OCI-LY1 (cell line): ENCODE results near the gene CYP4A22.

Experiments used
- H2AFZ ChIP-seq: fragments of 200-600 bp; sonication (generic), shearing (Covaris generic); 2 replicates; pipeline ENCODE4 v1.6.0; 2014; ENCODE audit warnings: antibody characterized with exemption, mild to moderate bottlenecking, low read length
- H3F3A ChIP-seq: fragments of 200-600 bp; sonication (generic), shearing (Covaris generic); 2 replicates; pipeline ENCODE4 v1.6.0; 2014; ENCODE audit warnings: mild to moderate bottlenecking, antibody characterized with exemption, low read length, moderate library complexity; ENCODE audit not compliant: insufficient read depth
- H3K27ac ChIP-seq: fragments of 200-600 bp; sonication (generic); 2 replicates; pipeline ENCODE4 v1.5.1; 2014; ENCODE audit warnings: low read length, mixed run types, mild to moderate bottlenecking, low read depth; ENCODE audit not compliant: poor library complexity, severe bottlenecking
- H3K27me3 ChIP-seq: fragments of 200-600 bp; sonication (generic); 2 replicates; pipeline ENCODE4 v1.6.0; 2014; ENCODE audit warnings: antibody characterized with exemption, mild to moderate bottlenecking, low read length, moderate library complexity; ENCODE audit not compliant: insufficient read depth
- H3K36me3 ChIP-seq: fragments of 200-600 bp; sonication (generic); 2 replicates; pipeline ENCODE4 v1.6.1; 2014; ENCODE audit warnings: mild to moderate bottlenecking, antibody characterized with exemption, low read length, moderate library complexity, mixed read lengths; ENCODE audit not compliant: insufficient read depth
- H3K4me1 ChIP-seq: fragments of 200-600 bp; sonication (generic); 2 replicates; pipeline ENCODE4 v1.5.1; 2014; ENCODE audit warnings: mild to moderate bottlenecking, low read length, moderate library complexity; ENCODE audit not compliant: insufficient read depth, severe bottlenecking
- H3K4me2 ChIP-seq: fragments of 200-600 bp; sonication (generic), shearing (Covaris generic); 2 replicates; pipeline ENCODE4 v1.6.1; 2014; ENCODE audit warnings: low read length
- H3K4me3 ChIP-seq: fragments of 200-600 bp; sonication (generic); 2 replicates; pipeline ENCODE4 v1.5.1; 2014; ENCODE audit warnings: low read length, low read depth, mild to moderate bottlenecking, mixed read lengths; ENCODE audit not compliant: poor library complexity, severe bottlenecking
- H3K79me2 ChIP-seq: fragments of 200-600 bp; shearing (Covaris generic); 2 replicates; pipeline ENCODE4 v1.6.1; 2016; ENCODE audit warnings: mixed run types, low read length, mixed read lengths; ENCODE audit not compliant: insufficient read depth
- H3K9ac ChIP-seq: fragments of 200-600 bp; sonication (generic), shearing (Covaris generic); 2 replicates; pipeline ENCODE4 v1.6.1; 2014; ENCODE audit warnings: mild to moderate bottlenecking, low read length, mixed read lengths
- H3K9me2 ChIP-seq: fragments of 200-600 bp; sonication (generic), shearing (Covaris generic); 2 replicates; pipeline ENCODE4 v1.6.1; 2014; ENCODE audit warnings: low read depth, mild to moderate bottlenecking, low read length, mixed read lengths
- H3K9me3 ChIP-seq: fragments of 200-600 bp; shearing (Covaris generic); 2 replicates; pipeline ENCODE4 v1.6.1; 2014; ENCODE audit warnings: low read length, mixed read lengths
- H4K20me1 ChIP-seq: fragments of 200-600 bp; sonication (generic), shearing (Covaris generic); 2 replicates; pipeline ENCODE4 v1.6.0; 2016; ENCODE audit warnings: mild to moderate bottlenecking, low read length; ENCODE audit not compliant: insufficient read depth
- EZH2 ChIP-seq: fragments of 200-600 bp; sonication (generic), shearing (Covaris generic); IDR thresholded peaks from 2 replicates; pipeline ENCODE4 v1.8.0; 2017; ENCODE audit warnings: borderline replicate concordance, mixed run types, mild to moderate bottlenecking, antibody characterized with exemption, low read length, moderate library complexity, mixed read lengths
- TF ChIP-seq, protein P1 (sequence below): fragments of 200-600 bp; sonication (generic), shearing (Covaris generic); IDR thresholded peaks from 2 replicates; pipeline ENCODE4 v1.5.1; 2017; ENCODE audit warnings: mild to moderate bottlenecking, antibody characterized with exemption, low read length, moderate library complexity, mixed read lengths

CYP4A22 gene

GRCh38 chr1:47184090-47184821 lies 47.0 kb downstream of the CYP4A22 start:
- Histone ChIP-seq H3K4me2 (no peak overlapping the region), H3F3A (no peaks in the 10 kb centered on the region), H3K27ac (no peak overlapping the region)

DNA sequence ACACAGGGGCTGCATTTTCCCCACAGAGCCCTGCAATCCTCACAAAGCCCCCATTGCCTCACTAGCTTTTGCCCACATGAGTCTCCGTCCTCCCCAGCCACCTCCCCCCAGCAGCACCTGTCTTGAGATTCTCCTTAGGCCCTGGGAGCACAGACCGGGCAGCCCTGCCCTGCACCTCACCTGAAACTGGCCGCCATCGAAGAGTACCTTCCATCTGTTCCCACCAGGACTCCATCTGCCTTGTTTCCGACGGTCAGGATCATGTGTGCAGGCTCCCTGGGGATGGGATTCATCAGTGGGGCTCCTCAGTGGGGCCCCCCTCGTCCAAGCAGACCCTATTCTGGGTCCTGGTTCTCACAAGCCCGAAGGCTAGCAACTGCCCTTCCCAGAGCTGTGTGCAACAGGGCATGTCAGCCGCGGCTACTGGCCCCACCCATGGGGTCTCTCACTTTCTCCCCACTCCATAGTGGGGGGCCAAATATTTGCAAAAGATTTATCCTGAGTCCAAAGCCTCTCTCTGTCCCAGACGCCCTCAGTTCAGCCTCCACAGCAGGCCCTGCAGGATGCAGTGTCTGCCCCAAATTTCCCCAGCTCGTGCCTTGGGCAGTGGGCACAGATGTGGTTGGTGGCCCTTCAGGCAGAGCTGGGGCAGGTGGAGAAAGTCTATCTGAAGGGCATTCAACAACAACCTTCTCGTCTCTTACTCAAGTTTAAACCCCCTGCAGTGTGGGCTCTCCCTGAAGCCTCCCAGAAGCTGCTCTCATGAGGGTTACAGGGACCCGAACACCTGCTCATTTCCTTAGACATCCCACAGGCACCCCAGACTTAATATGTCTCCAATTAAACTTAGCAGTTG lies 47.8 kb downstream of the CYP4A22 start:
- no peak overlapping the region for H3K4me3 ChIP-seq
- TF ChIP-seq EZH2 = no peak
- TF ChIP-seq, protein P1, sequence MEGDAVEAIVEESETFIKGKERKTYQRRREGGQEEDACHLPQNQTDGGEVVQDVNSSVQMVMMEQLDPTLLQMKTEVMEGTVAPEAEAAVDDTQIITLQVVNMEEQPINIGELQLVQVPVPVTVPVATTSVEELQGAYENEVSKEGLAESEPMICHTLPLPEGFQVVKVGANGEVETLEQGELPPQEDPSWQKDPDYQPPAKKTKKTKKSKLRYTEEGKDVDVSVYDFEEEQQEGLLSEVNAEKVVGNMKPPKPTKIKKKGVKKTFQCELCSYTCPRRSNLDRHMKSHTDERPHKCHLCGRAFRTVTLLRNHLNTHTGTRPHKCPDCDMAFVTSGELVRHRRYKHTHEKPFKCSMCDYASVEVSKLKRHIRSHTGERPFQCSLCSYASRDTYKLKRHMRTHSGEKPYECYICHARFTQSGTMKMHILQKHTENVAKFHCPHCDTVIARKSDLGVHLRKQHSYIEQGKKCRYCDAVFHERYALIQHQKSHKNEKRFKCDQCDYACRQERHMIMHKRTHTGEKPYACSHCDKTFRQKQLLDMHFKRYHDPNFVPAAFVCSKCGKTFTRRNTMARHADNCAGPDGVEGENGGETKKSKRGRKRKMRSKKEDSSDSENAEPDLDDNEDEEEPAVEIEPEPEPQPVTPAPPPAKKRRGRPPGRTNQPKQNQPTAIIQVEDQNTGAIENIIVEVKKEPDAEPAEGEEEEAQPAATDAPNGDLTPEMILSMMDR = no peak
- H3K4me1 ChIP-seq = no peaks in the 10 kb centered on the region
- H3K27me3 ChIP-seq = no peaks in the 10 kb centered on the region
- no peak overlapping the region for H3K4me2 ChIP-seq
- H3K9ac ChIP-seq = no peak overlapping the region
- H3F3A ChIP-seq = no peaks in the 10 kb centered on the region
- no peak overlapping the region for H3K27ac ChIP-seq
- H3K79me2 ChIP-seq = no peaks in the 10 kb centered on the region
- no peaks in the 10 kb centered on the region for H4K20me1 ChIP-seq
- H2AFZ ChIP-seq = no peak overlapping the region
- H3K9me2 ChIP-seq = no peaks in the 10 kb centered on the region
- H3K9me3 ChIP-seq = no peaks in the 10 kb centered on the region
- no peaks in the 10 kb centered on the region for H3K36me3 ChIP-seq

More at GRCh38 chr1:47184090-47184821, 47.0 kb downstream of the CYP4A22 start:
- Histone ChIP-seq H3K9me3 (no peaks in the 10 kb centered on the region), H3K4me3 (no peak overlapping the region), H3K9me2 (no peaks in the 10 kb centered on the region), H2AFZ (no peak overlapping the region), H3K36me3 (no peaks in the 10 kb centered on the region), H3K9ac (no peak overlapping the region), H3K4me1 (peaks cover 4% of the 10 kb centered on the region), H3K27me3 (no peaks in the 10 kb centered on the region), H3K79me2 (no peaks in the 10 kb centered on the region), H4K20me1 (no peaks in the 10 kb centered on the region)
- TF ChIP-seq EZH2 = no peak
- TF ChIP-seq, protein P1 = no peak

DNA sequence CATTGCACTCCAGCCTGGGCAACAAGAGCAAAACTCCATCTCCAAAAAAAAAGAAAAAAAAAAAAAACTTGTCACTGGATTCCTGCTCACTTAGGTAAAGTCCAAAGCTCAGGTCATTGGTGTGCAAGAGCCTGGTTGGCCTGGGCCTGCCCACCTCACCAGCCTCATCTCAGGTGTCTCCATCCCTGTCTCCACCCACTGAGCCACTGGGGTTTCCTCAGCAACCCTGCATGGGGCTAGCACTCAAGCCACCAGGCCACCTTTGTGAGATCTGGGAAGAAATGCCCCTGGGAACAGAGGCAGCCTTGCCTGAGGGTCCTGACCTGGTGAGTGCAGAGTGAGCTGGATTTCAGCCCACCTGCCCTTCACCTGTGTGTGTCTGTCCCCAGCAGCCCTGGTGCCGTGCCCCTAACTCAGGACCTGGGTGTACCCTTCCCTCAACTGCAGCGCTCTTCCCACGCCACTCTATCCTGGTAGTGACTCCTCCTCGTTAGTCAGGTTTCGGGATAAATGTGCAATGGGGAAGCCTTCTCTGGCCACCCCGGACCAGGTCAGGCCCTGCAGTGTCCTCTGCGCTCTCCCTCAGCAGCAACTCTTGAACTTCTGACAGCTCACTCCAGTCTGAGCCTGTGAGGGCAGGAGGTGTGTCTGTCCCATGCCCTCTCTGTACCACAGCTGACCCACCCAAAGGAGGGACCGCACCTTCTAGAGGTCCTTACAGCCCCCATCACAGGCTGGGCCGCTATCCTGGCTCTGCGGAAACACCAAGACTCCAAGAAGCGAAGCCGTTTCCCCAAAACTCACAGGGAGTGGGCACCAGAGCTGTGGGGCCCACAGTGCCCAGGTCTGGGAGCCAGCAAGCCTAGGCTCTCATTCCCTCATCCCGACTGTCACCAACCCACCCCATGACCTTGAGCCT lies 49.3 kb downstream of the CYP4A22 start:
- H3K27ac ChIP-seq = no peak overlapping the region
- no peak overlapping the region for H2AFZ ChIP-seq
- H3K4me2 ChIP-seq = no peak overlapping the region
- TF ChIP-seq, protein P1 = no peak
- no peak for TF ChIP-seq EZH2
- no peaks in the 10 kb centered on the region for H3K4me1 ChIP-seq
- no peak overlapping the region for H3K9ac ChIP-seq
- H3K36me3 ChIP-seq = no peaks in the 10 kb centered on the region
- no peaks in the 10 kb centered on the region for H3K9me3 ChIP-seq
- H3F3A ChIP-seq = no peaks in the 10 kb centered on the region
- no peak overlapping the region for H3K4me3 ChIP-seq
- no peaks in the 10 kb centered on the region for H4K20me1 ChIP-seq
- no peaks in the 10 kb centered on the region; the same call in 1 of the 2 replicates for H3K27me3 ChIP-seq
- H3K9me2 ChIP-seq = no peaks in the 10 kb centered on the region
- no peaks in the 10 kb centered on the region for H3K79me2 ChIP-seq
